DMS153 treated with DMSO at 0.1 percent for 48 hours (cell line): ENCODE measurements around the gene IQSEC1.

Experiments used
- DNase-seq: peaks from one replicate; lab custom pipeline; 2025; ENCODE audit not compliant: unreplicated experiment; lab: John Stamatoyannopoulos, UW

Gene IQSEC1

DNA sequence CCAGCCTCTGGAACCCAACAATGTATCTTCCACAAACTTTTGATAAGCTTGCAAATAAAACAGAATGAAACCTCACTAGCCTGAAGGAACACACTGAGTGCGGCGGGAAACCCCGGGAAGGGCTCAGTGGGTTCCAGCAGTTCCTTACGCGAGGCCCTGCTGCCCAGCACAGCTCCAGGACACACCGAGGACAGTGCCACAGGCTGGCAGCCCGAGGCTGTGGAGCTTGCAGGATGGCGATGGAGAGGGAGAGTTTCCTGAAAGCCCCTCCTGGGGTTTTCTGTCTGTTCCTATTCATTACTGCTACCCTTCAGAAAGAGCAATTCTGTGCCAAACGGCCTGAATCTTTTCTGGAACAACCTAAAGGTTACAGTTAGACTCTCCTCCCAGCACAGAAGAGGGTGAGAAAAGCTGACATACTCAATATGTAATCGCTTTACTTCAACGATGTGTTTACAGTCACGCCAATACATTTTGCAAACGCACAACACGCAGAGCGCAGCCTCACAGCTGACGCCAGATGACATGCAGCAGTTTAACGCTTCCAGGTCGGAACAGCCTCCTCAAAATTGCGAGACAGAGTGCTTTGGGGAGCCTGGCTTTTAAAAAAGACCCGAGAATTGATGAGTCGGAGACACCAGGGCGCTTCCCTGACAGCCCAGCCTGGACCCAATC lies 174.8 kb downstream of the IQSEC1 start:
- no peak for DNase-seq

DNA sequence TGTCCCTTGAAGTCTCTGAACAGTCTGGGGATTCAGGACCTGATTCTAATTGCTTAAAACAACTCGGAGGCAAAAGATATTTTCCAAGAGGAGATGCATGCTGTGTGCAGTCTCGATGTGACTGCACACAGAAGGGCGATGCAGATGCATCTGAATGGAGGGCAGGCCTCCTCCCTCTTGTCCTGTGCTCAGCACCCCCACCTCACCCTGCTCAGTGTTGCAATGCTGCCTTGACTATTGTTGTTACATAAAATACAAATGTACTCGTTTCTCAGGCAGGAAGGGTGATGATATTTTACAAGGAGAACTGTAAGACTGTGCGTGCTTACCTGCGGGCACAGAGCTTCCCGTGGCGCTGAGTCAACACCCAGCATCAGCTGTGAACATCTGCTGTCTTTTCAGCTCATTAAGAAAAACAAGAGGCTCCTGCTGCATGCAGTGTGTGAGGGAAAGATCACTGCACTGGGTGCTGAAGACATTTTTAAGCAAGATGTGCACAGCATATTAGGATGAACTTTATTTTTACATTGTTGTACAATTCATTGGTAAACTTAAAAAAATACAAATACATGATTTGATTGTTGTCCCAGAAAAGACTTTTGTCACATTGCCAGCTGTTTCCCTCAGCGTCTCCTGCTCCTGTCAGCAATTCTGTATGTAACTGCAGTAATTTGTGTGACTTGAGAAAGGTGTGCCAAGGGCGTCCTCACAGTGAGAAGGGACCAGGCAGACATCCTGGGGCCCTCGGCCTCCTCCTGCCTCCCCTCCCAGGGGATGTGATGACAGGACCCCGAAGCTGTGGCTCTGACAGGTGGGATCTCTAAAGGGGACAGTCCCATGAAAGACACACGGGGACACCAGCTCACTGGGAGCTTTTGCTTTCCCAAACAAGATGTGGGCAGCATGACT lies 175.6 kb downstream of the IQSEC1 start:
- DNase-seq = no peak

GRCh38 chr3:12896063-12896985 lies 176.9 kb downstream of the IQSEC1 start:
- DNase-seq = no peak

DNA sequence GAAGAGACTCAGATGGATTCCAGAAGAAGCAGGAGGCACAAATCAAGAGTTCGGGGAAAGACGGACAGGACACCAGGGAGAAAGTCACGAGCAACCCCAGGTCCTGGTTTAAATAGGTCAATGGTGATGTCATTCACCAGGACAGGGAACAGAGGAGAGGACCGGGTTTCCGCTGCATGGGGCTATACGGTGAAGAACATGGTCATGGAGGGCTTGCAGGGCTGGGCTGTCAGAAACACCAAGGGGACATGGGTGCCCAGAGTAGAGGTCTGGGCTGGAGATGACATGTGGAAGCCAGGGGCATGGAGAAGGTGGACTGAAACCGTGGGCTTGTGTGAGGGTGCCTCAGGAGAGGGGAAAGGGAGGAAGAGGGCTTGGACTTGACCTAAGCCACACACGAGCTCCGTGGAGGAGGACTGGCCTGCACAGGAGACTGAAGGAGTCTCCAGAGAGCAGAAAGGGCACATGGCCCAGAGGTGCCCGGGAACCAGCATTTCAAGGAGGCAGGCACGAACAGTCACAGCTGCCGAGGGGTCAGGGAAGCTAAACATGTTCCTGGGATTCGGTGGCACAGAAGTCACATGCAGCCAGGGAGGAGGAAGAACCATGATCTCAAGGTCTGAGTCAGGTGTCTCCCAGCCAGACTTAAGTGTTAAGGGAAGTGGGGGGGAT lies 177.7 kb downstream of the IQSEC1 start:
- no peak for DNase-seq

GRCh38 chr3:12894629-12895028 lies 178.6 kb downstream of the IQSEC1 start:
- DNase-seq = no peak

GRCh38 chr3:12893852-12894251 lies 179.4 kb downstream of the IQSEC1 start:
- no peak for DNase-seq

GRCh38 chr3:12893247-12893646 lies 180.0 kb downstream of the IQSEC1 start:
- DNase-seq = no peak

DNA sequence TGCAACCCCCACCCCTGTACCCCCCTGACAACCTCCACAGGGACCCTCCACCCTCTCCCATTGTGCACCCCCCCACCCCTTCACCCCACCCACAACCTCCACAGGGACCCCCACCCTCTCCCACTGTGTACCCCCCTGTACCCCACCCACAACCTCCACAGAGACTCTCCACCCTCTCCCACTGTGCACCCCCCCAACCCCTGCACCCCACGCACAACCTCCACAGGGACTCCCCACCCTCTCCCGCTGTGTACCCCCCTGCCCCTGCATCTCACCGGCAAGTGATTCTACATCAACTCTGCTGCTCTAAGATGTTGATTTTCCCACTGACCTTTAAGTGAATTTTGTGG lies 180.4 kb downstream of the IQSEC1 start:
- no peak for DNase-seq

GRCh38 chr3:12891985-12892839 lies 181.0 kb downstream of the IQSEC1 start:
- DNase-seq = peak; percentile 13

GRCh38 chr3:12891391-12891984 lies 181.7 kb downstream of the IQSEC1 start:
- DNase-seq = no peak

GRCh38 chr3:12890610-12891390 lies 182.4 kb downstream of the IQSEC1 start:
- DNase-seq = no peak

- no peak for DNase-seq
These were observed 186.5 kb downstream of the IQSEC1 start for GRCh38 chr3:12886736-12887135.

DNA sequence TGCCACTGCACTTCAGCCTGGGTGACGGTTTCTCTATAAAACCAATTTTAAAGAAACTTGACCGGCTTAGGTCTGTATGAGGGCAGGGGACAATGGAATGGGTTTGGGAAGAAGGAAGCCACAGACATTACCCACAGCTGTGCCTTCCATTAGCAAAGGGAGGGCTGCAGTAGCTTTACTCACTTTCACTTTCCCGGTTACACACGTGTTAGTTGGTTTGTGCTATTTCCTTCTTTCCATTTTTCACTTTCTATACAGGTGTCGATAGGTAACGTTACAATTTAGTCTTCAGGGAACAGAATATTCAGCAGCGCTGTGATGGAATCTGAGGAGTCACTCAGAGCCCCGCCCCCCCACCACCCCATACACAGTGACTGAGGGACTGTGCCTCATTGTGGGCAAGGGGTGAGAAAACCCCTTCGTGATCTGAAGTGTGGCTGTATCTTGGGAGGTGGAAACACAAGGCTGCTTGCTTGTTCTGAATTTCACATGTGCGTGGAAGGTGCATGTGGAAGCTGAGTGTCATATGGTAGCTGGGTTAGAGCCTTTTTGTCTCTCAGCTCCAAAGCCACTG lies 187.0 kb downstream of the IQSEC1 start:
- DNase-seq = no peak

- no peak for DNase-seq
These were observed 187.7 kb downstream of the IQSEC1 start for GRCh38 chr3:12885583-12885930.

DNA sequence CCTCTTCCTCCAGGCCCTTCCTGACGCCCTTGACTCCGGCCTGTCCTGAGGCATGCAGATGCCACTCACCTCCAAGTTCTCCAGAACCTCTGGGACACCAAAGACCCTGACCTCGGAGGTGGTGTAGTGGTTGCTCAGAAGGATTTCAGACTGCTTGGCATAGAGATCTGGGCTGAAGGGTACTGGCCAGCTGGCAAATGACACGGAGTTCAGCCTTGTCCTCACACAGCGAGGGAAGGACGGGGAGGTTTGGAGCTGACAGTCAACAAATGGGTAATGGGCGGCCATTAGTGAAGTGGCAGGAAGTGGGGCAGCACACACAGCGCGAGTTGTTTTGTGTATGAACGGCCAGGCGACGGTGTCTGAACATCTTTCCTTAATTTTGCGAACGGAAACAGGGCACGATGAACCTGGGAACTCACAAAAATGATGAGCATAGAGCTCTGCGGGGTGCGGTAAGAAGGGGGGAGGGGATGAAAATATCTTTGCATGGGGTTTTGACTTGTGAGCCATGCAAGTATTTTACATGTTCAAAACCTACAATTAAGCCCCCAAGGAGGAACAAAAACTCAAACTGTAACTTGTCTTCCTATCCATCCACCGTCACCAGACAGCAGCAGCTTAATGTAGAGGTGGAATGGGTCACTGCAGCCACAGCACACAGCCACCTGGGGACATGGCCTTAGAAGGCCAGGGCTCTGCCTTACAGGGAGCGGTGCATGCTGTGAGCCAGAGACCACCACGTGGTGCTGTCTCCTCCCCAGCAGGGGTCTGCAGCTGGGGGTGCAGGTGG lies 188.2 kb downstream of the IQSEC1 start:
- DNase-seq = no peak

- DNase-seq = no peak
These were observed 189.0 kb downstream of the IQSEC1 start for GRCh38 chr3:12884186-12884680.
